ENCODE results near the gene SFPQ.
A peak's percentile ranks its signal among the peaks of the same experiment; 100 is the strongest.

Gene SFPQ

DNA sequence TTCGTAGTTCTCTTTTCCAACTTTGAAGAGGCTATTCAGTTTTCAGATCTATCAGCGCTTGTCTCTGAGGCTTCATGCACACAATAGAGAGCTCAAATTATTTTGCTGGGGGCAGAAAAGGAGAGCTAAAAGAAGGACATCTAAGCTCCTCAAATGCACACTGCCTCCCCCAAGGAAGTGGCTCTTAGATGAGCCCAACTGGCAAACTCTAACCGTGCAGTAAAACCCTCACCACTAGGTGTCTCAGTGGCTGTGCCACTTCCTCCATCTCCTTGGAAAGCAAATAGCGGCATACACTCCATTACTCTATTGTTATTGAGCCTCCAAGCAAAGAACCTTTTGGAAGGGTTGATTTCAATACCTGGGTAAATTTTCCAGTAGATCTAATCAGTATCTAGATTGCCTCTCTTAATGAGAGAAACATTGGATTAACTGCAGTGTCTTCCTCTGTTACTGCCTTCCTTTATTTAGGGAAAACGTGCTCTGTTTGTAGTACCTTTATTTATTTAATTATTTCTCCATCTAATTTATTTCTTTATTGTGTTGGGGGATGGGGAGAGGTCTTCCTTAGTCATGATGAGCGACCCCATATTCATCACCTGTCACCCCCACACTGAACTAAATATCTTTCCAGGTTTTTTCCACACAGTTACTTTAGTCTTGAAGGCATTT lies 9.2 kb upstream of the SFPQ start:
- Histone ChIP-seq H3K36me3 (replicated peaks) (no peaks in the 10 kb centered on the region), H3K4me3 (no peak overlapping the region), H3K9me3 (no peaks in the 10 kb centered on the region), H3K4me1 (peaks cover 3% of the 10 kb centered on the region; the same call in 1 of the 2 replicates), H3K27me3 (ENCODE audit: low read depth) (no peaks in the 10 kb centered on the region)
- in situ Hi-C loops (cut with MboI; ENCODE audit: low sequenced_read_pairs): no loop called here
- DNase-seq (ENCODE audit: low spot score in 2 of 2): peak; percentile 83 to 89

DNA sequence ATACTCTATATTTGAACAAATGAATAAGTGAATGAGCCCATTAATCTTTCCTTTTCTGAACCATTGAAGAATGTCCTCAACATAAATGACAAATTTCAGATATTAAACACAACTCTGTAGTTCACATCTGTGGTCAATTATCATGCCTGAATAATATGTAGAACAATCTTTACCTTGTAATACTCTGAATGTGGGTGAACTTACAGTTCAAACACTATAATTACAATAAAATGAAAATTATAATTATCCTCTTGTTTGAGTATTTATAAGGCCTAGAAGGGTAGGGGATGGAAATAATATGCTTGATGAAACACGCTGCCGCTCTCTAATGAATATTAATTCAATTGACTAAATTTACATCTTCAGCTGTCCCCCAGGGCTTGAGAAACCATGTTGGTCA lies 8.7 kb upstream of the SFPQ start:
- H3K4me3 ChIP-seq: no peak overlapping the region
- no peaks in the 10 kb centered on the region for H3K27me3 ChIP-seq (ENCODE audit: low read depth)
- no peaks in the 10 kb centered on the region for H3K9me3 ChIP-seq
- no peaks in the 10 kb centered on the region for H3K36me3 ChIP-seq (replicated peaks)
- peaks cover 3% of the 10 kb centered on the region; the same call in 1 of the 2 replicates for H3K4me1 ChIP-seq
- in situ Hi-C loops (cut with MboI; ENCODE audit: low sequenced_read_pairs): no loop called here
- DNase-seq (ENCODE audit: low spot score in 2 of 2): no peak

DNA sequence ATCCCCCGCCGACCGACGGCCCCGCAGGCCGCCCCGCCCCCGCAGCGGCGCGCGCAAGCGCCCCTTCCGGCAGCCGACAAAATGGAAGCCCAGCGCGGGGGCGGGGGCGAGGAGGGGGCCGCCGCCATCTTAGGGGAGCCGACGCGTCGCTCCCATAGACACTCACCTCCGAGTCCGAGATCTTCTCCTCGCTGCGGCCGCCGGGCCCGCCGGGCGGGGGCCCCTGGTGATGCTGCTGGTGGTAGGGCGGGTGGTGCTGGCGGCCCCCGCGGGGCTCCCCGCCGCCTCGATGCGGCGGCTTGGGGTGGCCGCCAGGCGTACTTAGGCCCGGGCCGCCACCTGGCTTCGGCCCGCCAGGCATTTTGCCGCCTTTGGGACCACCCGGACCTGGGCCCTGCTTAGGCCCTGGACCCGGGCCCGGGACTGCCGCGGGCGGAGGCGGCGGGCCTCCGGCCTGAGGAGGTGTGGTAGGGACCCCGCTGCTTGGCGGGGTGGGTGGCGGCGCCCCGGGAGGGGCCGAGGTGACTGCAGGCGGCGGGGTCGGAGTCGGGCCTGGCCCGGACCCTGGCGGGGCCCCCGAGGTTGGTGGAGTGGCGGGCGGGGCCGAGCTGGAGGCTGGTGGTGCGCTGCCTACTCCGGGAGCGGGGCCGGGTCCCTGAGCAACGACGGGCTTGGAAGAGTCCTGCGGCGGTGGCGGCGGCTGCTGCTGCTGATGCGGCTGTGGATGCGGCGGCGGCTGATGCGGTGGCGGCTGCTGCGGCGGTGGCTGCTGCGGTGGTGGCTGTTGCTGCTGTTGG lies 691 bp downstream of the SFPQ start:
- Histone ChIP-seq H3K4me3 (peak overlapping the region; percentile 100), H3K4me1 (peaks cover 24% of the 10 kb centered on the region), H3K9me3 (0 out of 2 replicates have a peak, but pooled peaks cover 4% of the 10 kb centered on the region), H3K36me3 (replicated peaks) (peaks cover 57% of the 10 kb centered on the region), H3K27me3 (ENCODE audit: low read depth) (no peaks in the 10 kb centered on the region; the same call in 1 of the 2 replicates)
- in situ Hi-C loops (cut with MboI; ENCODE audit: low sequenced_read_pairs): no loop called here
- DNase-seq (ENCODE audit: low spot score in 2 of 2): peak; percentile 53 to 87

DNA sequence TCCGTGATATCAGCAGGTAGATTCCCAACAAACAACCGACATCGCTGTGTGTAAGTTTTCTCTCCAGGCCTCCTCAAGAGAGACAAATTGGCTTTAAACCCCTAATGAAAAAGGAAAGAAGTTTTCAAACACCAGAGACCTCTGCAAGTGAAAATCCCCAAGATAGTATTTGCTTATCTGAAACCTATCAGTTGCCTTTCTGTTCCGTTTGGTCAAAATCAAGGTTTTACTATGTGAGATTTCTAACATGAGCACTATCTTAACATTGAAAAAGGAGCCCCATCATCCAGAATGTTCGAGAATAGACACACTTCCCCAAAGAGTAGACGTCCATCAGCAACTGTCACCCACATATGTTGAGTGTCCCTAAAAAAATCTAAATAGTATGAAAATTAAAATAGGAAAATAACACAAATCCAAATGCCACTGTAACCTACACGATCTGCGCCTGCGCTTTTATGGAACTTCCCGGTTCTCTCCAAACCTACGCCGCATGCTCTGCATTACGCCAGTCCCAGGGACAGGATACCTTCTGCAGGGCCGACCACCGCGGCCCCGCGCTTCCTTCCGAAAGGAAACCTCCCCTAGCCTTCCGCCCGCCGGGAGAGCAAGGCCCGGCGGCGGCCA lies 1.4 kb downstream of the SFPQ start:
- in situ Hi-C loops (cut with MboI; ENCODE audit: low sequenced_read_pairs): no loop called here
- peaks cover 64% of the 10 kb centered on the region for H3K36me3 ChIP-seq (replicated peaks)
- H3K4me1 ChIP-seq: peaks cover 29% of the 10 kb centered on the region

DNA sequence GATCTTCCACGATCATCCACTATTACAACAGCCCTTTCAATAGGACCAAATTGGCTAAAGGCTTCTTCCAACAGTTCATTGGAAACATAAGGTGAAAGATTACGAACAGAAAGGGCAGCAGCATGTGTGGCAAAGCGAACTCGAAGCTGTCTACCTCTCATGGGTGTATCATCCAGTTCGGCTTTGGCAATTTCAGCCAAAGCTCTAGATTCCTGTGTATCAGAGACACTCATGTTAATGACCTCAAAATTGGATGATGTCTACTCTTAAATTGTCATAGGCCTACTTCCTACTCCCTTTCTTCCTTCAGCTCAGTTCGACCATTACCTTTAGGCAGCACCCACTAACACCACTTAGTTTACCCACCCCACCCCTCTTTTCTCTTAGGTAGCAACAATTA lies 2.2 kb downstream of the SFPQ start:
- Histone ChIP-seq H3K36me3 (replicated peaks) (peaks cover 71% of the 10 kb centered on the region), H3K4me1 (peaks cover 34% of the 10 kb centered on the region), H3K27me3 (ENCODE audit: low read depth) (no peaks in the 10 kb centered on the region; the same call in 1 of the 2 replicates), H3K4me3 (peak overlapping the region; percentile 100), H3K9me3 (0 out of 2 replicates have a peak, but pooled peaks cover 4% of the 10 kb centered on the region)
- no peak for DNase-seq (ENCODE audit: low spot score in 2 of 2)
- in situ Hi-C loops (cut with MboI; ENCODE audit: low sequenced_read_pairs): no loop called here

More for the DNA sequence above, 1.4 kb downstream of the SFPQ start:
- Histone ChIP-seq H3K4me3 (peak overlapping the region; percentile 100), H3K27me3 (ENCODE audit: low read depth) (no peaks in the 10 kb centered on the region; the same call in 1 of the 2 replicates), H3K9me3 (0 out of 2 replicates have a peak, but pooled peaks cover 4% of the 10 kb centered on the region)
- no peak for DNase-seq (ENCODE audit: low spot score in 2 of 2)

DNA sequence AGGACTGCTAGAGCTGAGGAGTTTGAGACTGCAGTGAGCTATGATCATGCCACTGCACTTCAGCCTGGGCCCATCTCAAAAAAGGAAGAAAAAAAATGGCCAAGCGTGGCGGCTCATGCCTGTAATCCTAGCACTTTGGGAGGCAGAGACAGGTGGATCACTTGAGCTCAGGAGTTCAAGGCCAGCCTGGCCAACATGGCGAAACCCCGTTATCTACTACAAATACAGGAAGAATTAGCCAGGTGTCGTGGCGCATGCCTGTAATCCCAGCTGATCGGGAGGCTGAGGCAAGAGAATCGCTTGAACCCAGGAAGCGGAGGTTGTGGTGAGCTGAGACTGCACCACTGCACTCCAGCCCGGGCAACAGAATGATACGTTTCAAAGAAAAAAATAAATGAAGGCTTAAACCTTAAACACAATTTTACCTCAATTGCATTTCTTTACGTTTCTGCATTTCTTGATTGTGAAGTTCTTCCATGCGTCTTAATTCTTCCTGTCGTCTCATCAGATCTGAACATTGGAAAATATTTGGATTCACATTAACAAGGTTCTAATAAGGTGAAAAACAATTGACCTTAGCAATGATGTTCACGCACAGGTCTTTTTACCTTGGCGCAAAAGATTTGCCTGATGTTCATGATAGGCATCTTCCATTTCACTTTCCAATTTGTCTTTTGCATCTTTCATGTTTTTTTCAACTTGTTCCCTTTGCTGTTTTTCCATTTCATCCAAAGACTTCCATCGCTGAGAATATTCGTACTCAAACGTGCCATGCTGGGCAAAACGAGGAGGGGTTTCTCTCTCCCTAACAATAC lies 4.2 kb downstream of the SFPQ start:
- in situ Hi-C loops (cut with MboI; ENCODE audit: low sequenced_read_pairs): no loop called here
- peaks cover 46% of the 10 kb centered on the region for H3K4me1 ChIP-seq
- H3K4me3 ChIP-seq: no peak overlapping the region; the same call in 1 of the 2 replicates
- H3K9me3 ChIP-seq: 0 out of 2 replicates have a peak, but pooled peaks cover 4% of the 10 kb centered on the region
- H3K36me3 ChIP-seq (replicated peaks): peaks cover 91% of the 10 kb centered on the region
- DNase-seq (ENCODE audit: low spot score in 2 of 2): no peak
- H3K27me3 ChIP-seq (ENCODE audit: low read depth): no peaks in the 10 kb centered on the region; the same call in 1 of the 2 replicates

DNA sequence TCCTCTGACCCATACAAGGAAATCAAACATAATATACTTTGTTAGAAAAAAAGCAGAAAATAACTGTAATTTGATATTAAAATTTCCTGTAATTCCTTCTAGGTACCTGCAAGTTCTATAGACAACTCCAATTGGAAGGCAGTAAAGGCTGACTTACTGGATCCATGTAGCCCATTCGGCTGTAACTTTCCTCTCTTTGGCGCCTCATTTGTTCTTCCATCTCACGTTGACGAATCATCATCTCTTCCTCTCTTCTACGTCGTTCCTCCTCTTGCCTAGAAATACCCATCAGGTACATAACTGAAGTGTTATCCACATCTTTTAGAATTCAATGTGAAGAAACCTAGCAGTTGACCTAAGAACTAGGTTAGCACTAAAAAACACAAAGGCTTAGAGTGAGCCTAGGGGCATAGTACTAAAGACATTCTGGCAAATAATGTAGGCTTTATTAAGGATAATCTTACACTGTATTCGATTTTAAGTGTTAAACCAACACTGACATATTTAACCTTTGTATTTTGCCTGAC lies 5.1 kb downstream of the SFPQ start:
- H3K9me3 ChIP-seq: 0 out of 2 replicates have a peak, but pooled peaks cover 4% of the 10 kb centered on the region
- in situ Hi-C loops (cut with MboI; ENCODE audit: low sequenced_read_pairs): no loop called here
- peaks cover 50% of the 10 kb centered on the region for H3K4me1 ChIP-seq
- H3K36me3 ChIP-seq (replicated peaks): peaks cover 100% of the 10 kb centered on the region
- H3K27me3 ChIP-seq (ENCODE audit: low read depth): no peaks in the 10 kb centered on the region
- DNase-seq (ENCODE audit: low spot score in 2 of 2): no peak
- H3K4me3 ChIP-seq: no peak overlapping the region

DNA sequence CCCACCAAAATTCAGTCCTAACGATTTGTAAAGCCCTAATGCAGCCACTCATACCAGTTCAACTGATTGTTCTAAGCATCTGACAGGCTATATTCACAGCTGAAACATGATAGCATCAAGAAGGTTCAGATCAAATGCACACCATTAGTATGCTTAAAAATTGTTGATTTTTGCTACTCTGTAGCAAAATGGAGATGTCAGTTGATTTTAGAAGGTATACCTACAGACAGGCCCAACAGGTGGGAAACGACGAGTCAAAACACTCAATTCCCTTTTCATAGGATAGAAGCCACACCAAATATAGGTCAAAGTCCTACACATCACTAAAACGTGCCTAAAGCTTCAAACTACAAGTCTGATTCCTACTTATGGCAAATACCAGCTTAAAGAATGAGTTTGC lies 6.7 kb downstream of the SFPQ start:
- in situ Hi-C loops (cut with MboI; ENCODE audit: low sequenced_read_pairs): no loop called here
- Histone ChIP-seq H3K9me3 (no peaks in the 10 kb centered on the region), H3K36me3 (replicated peaks) (peaks cover 100% of the 10 kb centered on the region), H3K27me3 (ENCODE audit: low read depth) (no peaks in the 10 kb centered on the region), H3K4me3 (no peak overlapping the region), H3K4me1 (peaks cover 56% of the 10 kb centered on the region)
- DNase-seq (ENCODE audit: low spot score in 2 of 2): no peak

DNA sequence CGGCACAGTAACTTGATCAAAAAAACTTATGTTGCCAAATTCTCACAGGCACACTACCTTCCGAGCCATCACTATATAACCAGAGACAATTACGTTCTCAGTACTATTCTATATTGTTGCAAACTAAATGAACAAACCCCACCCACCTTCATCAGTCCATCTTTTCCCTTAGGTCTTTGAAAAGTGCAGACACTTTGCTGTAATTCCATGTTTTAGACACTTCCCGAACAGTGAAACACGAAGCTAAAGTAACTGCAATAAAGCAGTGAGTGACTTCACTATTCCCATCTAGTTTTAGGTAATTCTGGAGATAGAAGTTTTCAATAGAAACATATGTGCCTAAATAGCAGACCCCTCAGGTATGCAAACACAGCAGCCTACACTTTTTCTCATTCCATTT lies 7.7 kb downstream of the SFPQ start:
- Histone ChIP-seq H3K4me3 (no peak overlapping the region), H3K4me1 (peaks cover 56% of the 10 kb centered on the region), H3K27me3 (ENCODE audit: low read depth) (no peaks in the 10 kb centered on the region), H3K9me3 (no peaks in the 10 kb centered on the region), H3K36me3 (replicated peaks) (peaks cover 100% of the 10 kb centered on the region)
- in situ Hi-C loops (cut with MboI; ENCODE audit: low sequenced_read_pairs): no loop called here
- no peak for DNase-seq (ENCODE audit: low spot score in 2 of 2)

DNA sequence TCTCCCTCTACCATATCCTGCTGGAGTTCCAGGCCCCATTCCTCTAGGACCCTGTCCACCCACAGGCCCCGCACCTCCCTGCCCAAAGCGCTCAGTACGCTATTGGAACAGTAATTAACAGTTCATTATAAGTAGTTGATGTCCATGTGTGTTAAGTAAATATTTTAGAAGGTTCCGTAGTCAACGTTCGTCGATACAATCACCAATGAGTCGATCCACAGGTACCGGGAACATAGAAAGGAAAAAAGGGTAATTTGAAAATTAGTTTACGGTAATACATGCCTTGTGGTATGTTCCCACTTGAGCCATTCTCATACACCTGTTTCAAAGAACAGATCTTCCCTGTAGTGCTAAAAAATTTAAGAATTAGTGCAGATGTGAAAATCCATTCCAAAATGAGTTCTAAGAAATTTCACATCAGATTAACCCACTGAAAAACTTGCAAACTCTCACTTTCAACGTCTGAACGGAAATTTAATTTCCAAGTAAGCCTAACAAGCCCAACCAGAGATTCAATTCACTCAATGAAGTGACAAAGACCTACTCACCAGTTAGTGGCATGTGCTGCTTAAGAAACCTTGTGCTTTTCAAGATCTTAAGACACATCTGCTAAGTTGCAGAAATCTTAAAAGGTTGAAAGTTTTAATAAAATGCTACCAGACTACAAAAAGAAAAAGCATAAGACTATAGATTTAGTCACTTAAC lies 8.3 kb downstream of the SFPQ start:
- H3K27me3 ChIP-seq (ENCODE audit: low read depth): no peaks in the 10 kb centered on the region
- no peak overlapping the region for H3K4me3 ChIP-seq
- no peak for DNase-seq (ENCODE audit: low spot score in 2 of 2)
- peaks cover 56% of the 10 kb centered on the region for H3K4me1 ChIP-seq
- H3K36me3 ChIP-seq (replicated peaks): peaks cover 100% of the 10 kb centered on the region
- no peaks in the 10 kb centered on the region for H3K9me3 ChIP-seq
- in situ Hi-C loops (cut with MboI; ENCODE audit: low sequenced_read_pairs): no loop called here

DNA sequence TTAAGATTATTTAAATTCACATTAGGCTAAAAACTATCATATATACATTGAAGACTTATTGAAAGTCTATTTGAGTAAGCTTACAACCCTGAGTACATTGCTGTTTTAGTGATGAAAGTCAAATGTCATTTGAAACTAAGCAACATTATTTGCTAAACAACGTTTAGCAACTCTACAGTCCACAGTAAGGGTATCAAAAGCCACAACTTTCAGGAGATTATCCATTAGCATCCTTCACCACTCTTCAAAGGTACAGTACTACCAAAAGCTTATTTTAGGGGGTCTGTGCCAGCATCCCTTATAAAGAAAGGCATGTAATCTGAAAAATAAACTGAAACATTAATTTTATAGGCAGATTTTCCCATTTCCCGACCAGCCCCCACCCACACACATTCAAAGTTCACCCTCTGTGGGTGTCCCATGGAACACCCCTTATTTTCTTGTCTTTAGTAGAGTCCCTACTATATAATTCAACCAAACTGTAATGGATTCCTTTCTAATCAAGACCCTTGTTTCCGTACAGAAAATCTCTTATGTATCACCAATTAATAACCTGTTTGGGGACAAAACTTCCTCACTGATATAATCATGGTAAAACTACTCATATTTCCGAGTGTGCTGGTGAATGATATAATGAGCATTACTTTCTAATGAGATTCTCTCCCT lies 11.0 kb downstream of the SFPQ start:
- no peaks in the 10 kb centered on the region for H3K9me3 ChIP-seq
- peaks cover 37% of the 10 kb centered on the region for H3K4me1 ChIP-seq
- peaks cover 100% of the 10 kb centered on the region for H3K36me3 ChIP-seq (replicated peaks)
- H3K27me3 ChIP-seq (ENCODE audit: low read depth): no peaks in the 10 kb centered on the region
- in situ Hi-C loops (cut with MboI; ENCODE audit: low sequenced_read_pairs): no loop called here
- no peak for DNase-seq (ENCODE audit: low spot score in 2 of 2)
- H3K4me3 ChIP-seq: no peak overlapping the region

DNA sequence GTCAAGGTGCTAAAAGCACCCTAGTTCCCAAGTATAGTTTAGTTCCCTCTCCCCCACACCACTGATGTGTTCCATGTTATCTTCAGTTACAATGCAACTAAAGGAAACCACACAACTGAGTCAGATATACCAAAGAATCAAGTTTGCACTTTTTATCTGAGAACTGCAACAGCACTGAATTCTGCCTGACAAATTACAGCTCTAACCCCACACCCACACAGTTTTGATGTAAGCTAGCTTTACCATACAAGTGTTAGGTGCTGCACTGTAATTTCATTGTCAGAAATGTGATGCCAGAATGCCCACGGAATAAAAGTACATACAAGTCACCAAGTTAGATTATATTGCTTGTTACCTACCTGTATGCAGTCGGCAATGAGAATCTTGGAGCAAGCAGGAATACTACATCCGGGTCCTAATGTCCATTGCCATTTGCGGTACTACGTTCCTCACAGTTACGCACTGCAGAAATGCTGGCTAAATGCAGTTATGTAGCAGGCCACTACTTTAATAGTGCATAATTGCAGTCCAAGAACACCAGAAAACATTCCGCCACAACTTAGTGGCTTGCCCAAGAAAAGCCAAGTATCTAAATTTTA lies 12.1 kb downstream of the SFPQ start:
- no peak for DNase-seq (ENCODE audit: low spot score in 2 of 2)
- Histone ChIP-seq H3K4me1 (peaks cover 29% of the 10 kb centered on the region), H3K36me3 (replicated peaks) (peaks cover 100% of the 10 kb centered on the region), H3K4me3 (no peak overlapping the region), H3K9me3 (no peaks in the 10 kb centered on the region), H3K27me3 (ENCODE audit: low read depth) (no peaks in the 10 kb centered on the region)
- in situ Hi-C loops (cut with MboI; ENCODE audit: low sequenced_read_pairs): no loop called here
